T follicular helper cell (primary cell): ENCODE data around the gene RTN4RL2.
A peak's percentile ranks its signal among the peaks of the same experiment; 100 is the strongest.

Experiments
- DNase-seq: peaks from one replicate; pipeline ENCODE4 v3.0.0-alpha.2; 2020; ENCODE audit warnings: low read depth

The RTN4RL2 gene

DNA sequence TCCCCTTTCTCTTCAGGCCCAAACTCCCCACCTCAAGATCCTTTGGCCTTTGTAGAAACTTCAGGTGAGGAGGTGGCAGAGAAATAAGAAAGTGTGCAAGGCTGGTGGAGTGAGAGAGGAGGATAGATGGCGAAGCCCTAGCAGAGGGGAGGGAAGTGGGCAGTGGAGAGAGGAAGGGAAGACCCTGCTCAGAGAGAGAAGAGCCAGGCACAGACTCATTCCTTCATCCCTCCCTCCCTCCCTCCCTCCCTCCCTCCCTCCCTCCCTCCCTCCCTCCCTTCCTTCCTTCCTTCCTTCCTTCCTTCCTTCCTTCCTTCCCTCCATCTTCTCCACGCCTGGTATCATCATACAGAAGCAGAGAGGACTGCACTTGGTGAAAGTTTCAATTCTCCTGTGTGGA, 21.0 kb downstream of the RTN4RL2 start:
- DNase-seq, result no peak

DNA sequence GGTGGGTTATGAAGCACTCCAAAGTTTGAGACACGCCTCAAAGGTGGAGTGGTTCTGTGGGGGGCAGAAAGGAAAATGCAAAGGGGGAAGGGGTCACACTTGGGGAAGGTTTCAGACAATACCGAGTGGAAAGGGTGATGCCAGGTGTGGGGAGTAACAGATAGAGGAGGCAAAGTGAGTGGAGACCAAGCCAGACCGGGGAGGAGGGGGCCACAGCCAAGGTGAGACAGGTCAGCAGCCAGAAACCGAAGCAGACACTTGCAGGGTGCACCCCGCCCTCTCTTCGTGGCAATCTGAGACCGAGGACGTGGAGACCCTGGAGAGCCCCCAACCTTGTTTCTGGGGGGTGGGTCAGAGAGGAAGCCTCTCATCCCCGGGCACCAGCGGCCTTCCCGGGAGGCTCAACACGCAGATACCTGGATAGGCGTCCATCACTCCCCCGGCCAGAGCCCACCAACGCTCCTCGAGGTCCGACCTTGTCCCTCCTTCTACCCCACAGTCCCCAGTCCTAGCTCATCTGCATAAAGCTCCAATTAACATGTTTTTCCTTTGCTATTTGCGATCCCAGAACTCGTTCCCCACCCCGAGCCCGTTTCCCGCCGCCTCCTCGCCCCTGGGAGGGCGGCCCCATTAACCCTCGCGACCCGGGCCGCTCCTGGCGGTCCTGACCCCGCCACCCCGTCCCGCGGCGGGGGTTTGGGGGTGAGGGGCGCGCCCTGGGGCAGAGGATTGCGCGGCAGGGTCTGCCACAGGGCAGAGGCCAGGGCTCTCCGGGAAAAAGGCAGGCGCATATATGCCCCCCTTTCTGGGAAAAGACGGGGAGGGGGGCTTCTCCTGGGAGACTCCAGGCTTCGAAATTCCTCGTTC, 21.8 kb downstream of the RTN4RL2 start:
- no peak for DNase-seq

DNA sequence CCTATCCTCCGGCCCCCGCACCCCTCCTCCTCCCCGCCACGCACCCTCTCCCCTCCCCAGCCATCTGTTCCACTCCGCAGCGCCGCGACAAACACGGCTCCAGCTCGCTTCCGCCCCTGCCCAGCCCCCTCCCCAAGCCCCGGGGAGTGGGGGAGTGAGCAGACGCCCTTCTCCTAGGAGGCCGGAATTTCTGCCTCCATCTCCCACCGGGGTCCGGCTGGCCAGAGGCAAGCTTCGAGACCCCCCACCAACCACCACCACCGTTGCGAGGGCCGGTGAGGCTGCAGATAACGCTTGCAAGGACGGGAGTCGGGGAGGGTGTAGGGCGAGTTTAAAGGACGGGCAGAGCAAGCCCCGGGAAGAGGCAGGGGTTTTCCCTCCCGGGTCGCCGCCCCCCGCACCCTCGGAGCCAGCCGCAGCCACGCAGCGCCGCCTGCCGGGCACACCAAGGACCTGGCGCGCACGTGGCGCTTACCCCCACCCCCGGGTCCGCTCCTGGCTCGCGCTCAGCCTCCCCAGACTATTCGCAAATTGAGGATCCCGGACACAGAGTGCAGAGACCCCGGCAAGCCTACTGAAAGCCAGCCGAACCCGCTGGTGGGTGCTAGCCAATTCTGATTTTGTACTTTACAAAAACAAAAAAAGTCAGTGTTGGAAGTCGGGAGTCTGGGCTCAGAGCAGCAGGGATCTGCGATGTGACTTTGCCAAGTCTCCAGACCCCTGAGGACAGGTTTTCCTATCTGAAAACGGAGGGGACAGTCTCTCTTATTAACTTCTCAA, 22.6 kb downstream of the RTN4RL2 start:
- peak; percentile 53 for DNase-seq

DNA sequence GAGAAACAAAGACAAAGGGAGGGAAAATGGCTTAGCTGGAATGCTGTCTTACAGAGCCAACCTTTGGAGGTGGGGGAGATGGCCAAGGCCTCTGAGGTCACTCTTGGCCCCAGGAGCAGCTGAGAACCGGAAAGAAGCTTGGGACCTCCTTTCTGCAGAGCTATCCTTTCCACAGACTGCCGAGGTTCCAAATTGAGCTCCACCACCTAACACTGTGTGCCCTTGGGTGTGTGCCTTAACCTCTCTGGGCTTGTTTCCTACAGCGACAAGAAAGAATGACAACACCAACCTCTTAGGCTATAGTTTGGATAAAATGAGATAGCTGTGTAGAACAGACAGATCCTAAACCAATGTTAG, 23.2 kb downstream of the RTN4RL2 start:
- DNase-seq, result no peak

- DNase-seq, result no peak
Observed at GRCh38 chr11:57484141-57484710, 23.9 kb downstream of the RTN4RL2 start.

- DNase-seq, result no peak
Observed at GRCh38 chr11:57485217-57485990, 25.1 kb downstream of the RTN4RL2 start.

- DNase-seq, result no peak
Observed at GRCh38 chr11:57487021-57487778, 26.9 kb downstream of the RTN4RL2 start.

DNA sequence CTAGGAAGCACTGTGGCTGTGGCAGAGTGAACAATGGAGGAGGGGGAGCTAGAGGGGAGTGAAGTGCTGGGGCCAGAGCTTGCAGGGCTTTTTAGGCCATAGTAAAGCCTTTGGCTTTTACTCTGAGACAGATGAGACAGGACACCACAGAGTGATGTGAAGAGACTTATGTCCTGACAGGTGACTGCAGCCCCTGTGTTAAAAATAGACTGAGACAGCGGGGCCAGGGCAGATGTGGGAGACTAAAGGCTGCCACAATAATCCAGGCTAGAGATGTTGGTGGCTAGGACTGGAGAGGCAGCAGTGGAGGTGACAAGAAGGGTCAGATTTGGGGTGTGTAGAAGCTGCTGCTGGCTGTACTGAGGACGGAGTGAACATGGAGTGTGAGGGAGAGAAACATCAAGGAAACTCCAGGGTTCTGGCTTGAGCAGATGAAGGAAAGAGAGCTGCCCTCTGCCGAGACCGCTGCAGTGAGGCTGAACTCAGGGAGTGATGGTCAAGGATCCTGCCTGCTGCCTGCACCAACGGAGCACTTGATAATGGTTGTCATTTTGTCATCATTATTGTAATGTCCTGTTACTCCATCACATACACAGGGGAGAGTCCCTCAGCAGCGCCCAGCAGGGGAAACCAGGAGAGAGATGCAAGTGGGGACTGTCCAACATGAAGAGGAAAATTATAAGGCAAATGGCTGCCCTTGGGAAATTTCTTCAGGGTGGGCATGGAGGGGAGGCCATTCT, 27.8 kb downstream of the RTN4RL2 start:
- DNase-seq, result no peak

DNA sequence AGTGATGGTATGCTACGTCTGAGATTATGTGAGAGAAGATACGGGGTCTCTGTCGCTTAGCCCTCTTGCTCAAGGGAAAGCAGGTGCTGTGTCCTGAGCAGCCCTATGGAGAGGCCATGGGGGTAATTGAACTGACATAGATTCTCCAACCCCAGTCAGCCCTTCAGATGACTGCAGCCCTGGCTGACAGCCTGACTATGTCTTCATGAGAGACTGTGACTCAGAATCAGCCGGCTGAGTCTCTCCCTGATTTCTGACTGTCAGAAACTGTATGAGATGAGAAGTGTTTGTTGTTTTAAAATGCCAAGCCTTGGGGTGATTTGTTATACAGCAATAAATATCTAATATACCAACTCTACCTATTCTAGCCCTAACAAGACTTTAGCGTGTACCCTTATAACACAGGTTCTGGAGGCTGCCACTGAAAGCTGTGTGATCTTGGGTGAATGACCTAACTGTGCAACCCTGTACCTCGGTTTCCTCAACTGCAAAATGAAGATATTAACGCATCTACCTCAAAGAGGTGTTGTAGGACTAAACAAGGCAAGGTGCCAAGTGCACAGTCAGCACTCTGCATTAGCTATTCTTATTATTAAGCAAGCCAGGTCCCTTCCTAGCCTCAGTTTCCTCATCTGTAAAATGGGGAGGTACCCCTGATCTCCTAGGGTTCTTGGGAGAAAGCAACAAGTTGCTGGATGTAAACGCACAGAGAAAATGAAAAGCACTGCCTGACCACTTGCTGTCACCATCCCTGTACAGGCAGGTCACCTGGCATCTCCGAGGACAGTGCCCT, 30.3 kb downstream of the RTN4RL2 start:
- no peak for DNase-seq

GRCh38 chr11:57491371-57492061, 31.2 kb downstream of the RTN4RL2 start:
- DNase-seq, result no peak

DNA sequence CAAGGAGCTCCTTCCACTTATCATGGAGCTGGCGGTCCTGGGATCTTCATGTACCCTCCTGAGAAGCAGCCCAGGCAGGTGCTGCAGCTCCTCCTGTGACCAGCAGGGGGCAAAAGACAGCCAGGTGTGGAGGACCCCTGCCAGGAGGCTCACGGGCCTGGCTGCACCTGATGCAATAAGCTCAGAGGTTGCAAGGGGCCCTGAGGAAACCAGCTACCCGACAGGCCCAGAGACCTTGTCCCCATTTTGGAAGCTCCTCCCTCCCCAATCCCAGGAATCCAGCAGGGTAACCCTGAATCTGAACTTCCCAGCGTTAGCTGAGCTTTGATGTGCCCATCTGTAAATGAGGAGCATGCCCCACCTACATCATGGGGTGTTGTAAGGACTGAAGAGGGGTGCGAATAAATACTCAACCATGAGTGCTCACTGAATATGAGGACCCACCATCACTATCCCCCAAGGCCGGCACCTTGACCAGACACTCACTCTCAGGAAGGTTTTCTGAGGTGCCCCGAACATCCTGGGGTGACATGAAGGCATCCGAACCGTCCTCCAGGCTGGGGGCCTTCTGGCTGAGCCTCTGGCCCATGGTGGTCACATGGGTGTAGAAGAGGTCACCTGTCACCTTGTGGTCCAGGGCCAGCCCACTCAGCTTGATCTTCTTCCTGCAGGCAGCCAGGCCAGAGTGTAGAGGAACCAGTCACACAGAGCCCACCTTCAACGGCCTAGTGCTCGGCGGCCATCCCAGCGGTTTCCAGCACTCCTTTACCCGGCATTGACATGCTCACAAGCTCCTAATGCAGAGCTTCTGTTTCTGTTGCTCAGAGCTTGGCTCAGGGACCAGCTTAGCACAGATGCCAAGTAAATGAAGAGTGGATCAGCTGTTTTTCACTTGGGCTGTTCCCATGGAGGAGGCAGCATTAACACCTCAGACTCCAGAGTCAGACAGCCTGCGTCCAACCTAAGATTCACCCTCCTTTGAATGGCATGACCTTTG, 33.5 kb downstream of the RTN4RL2 start:
- DNase-seq, result peak; percentile 63

DNA sequence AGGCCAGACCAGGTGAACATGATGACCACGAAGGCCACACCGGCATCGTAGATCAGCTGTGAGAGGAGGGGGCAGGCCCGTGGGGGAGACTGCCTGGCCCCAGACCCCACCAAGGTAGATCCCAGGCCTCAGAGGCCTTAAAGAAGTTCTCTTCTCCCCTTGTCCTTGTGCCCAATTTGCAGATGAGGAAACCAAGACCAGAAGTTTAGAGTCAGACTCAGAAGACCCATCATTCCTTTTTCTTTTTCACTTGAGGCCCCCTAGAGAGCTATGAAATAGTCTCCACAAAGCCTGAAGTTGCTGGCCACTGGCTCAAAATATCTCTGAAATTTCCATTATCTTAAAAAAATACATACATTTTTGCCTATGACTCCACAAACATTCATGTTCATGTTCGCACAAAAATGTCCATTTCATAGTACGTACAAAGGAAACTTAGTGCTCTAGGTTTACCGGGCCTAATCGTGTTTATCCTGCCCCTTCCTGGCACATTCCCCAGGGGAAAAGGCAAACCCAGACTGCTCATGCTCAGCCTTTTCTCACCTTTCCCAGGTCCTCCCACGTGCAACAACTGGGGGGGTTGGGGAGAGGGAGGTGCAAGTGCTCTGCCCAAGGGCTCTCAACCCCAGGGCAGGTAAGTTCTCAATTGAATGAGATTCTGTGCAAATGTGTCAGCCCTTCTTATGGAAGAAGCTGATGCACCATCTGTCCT, 35.9 kb downstream of the RTN4RL2 start:
- no peak for DNase-seq

DNA sequence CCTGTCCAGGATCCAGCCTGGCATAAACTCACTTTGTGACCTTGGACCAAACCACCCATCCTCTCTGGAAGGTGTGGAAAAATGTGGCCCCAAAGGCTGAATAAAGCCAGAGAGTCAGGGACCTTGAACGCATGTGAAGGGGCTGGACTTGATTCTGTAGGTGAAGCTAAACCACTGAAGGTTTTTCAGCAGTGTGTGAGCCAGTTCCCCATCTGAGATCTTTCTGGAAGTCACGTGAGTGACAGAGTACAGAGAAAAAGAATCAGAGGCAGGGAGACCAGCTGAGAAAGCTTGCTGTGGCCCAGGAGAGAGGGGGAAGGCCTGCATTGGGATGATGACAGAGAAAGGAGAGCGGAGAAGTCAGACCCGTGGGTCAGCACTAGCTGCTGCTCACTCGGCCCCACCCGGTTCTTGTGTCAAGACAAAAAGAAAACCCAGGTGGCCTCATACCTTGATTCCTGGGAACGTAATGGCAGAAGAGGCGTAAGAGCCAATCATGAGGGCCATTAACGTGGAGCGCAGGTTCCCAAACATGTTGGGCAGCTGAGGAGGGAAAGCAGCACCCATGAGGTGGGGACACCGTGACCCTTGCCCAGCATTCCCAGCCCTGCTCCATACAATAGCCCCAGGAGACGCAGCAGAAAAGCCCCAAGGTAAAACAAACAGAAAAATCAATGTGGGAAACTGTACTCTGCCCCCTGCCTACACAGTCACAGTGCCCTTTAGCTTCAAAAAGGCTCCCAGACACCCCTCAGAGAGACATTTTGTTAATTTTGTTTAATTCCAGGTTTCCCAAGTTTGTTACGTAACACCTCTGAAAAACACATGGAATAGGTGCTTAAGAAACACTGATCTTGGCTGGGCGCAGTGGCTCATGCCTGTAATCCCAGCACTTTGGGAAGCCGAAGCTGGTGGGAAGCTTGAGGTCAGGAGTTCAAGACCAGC, 37.2 kb downstream of the RTN4RL2 start:
- no peak for DNase-seq

- no peak for DNase-seq
Observed at GRCh38 chr11:57498540-57498939, 38.2 kb downstream of the RTN4RL2 start.

DNA sequence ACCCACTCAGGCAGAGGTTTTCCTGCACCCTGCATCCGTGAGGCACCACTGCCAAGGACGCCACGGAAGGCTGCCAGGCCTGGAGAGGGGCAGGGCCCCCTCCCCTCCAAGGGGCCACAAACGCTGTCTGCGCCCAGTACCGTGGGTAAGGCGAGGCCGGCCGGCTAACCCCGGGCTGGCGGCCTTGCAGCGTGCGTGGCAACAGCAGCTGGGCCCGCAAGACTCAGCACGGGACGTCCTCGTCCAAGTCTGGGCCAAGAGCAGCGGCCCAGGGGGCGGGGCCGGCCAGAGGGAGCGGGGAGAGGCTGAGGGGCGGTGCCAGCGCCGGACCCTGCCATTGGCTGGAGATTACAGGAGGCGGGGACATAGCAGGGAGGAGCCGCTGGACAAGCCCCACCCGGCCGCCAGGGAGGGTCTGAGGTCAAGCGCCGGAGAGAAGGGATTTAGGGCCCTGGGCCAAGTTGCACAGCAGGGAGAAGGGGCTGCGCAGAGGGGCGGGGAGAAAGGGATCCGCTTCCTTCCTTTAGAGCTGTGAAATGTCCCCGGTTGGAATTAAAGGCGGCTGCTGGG, 39.2 kb downstream of the RTN4RL2 start:
- DNase-seq, result no peak

DNA sequence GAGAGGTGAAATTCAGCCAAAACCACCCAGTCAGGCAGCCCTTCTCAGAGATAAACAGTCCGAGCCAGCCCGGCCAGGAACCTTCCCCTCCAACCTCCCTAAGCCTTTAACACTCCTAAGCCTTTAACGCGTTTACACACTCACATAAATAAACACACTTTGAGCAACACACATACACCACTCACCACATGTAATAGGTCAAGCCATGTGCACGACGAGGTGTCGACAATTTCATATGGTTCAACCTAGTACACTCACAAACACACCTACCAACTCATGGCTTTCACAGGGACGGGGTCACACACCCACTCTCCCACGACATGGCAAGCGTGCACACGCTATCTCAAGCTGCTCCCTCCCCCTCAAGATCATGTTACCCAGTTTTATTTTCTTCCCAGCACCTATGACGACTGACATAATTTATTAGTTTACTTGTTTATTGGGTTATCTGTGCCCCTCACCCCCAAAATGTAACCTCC, 39.7 kb downstream of the RTN4RL2 start:
- no peak for DNase-seq
